ENCODE data around the gene CSTA.

GRCh38 chr3:122294359-122294758 lies 30.7 kb upstream of the CSTA start:
- TF ChIP-seq CTCF (IDR thresholded peaks at IDR 0.05) (no peak), POLR2A (IDR thresholded peaks at IDR 0.05) (no peak), EP300 (IDR thresholded peaks at IDR 0.05) (no peak), POLR2AphosphoS5 (IDR thresholded peaks at IDR 0.05) (no peak)

Measured in gastroesophageal sphincter (tissue), 3 donors.